ENCODE data around the gene ELF5.

ELF5 gene

GRCh38 chr11:34522188-34522587 is 8.6 kb upstream of the ELF5 start:
- DNase-seq (ENCODE audit: low spot score), result no peak

GRCh38 chr11:34521265-34521664 is 7.7 kb upstream of the ELF5 start:
- no peak for DNase-seq (ENCODE audit: low spot score)

- DNase-seq (ENCODE audit: low spot score), result no peak
Observed at GRCh38 chr11:34519595-34520235, 6.1 kb upstream of the ELF5 start.

DNA sequence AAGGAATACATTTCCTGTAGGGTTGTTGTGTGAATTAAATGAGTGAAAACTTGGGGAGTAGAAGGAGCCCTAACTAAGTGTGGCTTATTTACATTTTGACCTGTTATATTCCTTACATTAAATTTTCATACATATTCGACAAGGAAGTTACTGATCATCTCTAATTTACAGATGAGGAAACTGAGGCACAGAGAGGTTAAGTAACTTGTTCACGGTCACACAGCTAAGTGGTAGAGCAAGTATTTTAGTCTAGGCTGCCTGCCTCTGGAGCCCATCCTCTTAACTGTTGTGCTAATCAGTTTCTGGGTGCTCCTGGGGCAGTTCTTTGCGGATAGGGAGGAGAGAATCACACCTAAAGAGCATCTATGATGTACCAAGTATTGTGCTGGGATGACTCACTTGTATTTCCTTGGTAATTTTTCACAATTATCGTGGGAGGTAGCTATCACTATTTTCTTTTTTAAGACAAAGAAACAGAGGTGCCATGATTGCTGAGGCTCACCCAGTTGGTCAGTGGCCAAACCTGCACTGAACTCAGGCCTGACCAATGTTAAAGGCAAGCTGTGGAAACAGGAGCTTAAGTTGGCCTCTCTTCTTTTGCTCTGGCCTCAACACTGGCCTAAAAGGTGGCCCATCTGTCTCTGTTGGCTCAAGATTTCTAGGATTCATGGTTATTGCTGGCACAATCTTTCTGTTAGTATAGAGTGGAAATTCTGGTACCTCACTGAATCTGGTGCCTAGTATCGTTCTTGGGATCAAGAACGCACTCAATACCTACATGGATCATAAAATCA is 2.9 kb upstream of the ELF5 start:
- no peak for DNase-seq (ENCODE audit: low spot score)

DNA sequence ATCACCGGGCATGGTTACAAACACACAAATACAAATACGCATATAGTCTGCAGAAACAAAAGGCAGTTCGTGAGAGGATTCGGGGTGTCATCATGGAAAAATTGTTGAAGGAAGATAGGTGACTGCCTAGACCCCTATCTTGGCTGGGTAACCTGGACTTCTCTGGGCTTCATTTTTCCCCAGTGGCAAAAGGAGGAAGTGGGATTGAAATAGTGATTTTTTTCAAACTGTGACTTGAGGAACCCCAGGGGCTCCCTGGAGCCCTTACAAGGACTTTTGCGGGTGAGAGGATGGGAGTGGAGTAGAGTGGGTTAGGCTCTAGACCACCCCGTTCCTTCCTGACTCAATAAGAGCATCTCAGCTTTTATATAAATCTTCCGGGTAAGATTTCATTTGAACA is 1.0 kb upstream of the ELF5 start:
- DNase-seq (ENCODE audit: low spot score), result no peak

DNA sequence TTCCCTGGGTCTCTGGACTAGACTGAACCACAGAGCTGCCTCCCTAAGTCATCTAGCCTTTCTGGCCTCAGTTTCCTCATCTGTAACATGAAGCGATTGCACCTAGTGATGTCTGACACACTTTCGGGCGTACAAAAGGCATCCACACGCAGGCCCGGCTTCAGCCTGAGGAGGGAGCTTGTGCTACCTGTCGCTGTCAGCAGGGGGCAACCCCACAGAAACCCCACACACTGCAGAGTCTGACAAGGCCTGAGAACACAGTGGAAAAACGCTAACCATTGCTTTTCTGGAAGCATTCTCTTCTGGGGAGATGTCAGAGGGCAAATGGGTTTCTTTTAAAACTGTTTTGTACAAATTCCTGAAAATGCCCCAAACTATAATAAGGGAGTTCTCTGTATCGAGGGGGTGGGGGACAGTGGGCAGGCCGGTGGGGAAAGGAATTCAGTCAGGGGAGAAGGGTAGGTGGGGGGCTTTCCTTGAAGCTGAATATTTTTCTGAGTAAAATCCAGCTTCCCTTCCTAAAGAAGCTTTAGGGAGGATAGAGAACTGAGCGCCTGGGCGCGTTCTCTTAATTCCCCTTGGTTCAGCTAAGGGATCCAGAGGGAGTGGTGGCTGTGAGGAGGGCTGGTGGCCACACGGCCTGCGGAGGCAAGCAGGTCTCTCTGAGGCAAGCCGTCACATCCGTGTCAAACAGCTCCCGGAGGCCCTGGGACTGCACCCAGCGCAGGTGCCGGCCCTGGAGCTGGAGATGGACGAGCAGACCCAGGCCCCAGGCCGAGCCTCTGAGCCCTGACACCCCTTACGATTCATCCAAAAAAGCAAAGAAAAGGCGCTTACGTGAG is 533 bp downstream of the ELF5 start:
- DNase-seq (ENCODE audit: low spot score), result peak; percentile 8

GRCh38 chr11:34510673-34511072 is 2.9 kb downstream of the ELF5 start:
- no peak for DNase-seq (ENCODE audit: low spot score)

DNA sequence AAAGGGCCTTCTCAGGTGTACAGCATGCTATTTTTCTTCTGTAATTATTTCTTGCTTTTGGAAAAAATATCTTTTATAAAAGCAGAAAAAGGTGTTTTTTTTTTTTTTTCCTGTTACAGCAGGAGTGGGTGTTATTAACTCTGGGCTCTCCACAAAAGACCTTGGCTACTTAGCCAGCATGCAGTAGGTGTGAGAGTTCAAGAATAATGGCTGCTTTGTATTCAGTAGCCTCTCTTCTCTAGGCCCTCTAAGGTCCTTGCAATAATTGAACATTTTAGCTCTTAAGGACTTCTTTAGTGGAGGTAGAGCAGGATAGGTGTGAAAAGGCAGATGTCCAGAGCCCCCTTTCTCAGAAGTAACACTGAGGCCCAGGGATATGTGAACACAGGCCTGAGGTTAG is 3.4 kb downstream of the ELF5 start:
- DNase-seq (ENCODE audit: low spot score), result no peak

DNA sequence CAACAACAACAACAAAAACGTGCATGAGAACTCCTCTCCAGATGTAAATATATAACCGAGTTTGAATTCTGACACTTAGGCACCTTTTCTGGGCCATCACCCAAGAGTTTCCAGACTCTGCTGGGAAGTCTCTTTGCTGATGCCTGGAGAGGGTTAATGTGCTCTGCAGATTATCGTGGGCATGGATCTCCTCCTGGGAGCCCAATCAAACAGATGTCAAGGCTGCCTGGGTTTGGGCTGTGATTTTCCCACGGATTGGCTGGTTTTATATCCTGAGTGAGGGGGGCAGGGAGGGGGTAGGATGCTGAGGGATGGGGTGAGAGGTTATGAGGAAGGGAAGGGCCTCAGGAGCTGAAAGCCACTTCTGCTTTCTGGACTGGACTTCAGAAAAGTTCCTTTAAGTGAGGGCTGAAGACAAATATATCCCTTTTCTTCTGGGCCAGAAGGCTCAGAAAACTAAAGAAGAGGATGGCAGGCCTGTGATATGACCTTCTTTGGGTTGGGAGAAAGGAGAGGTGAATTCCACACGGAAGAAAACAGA is 4.2 kb downstream of the ELF5 start:
- no peak for DNase-seq (ENCODE audit: low spot score)

DNA sequence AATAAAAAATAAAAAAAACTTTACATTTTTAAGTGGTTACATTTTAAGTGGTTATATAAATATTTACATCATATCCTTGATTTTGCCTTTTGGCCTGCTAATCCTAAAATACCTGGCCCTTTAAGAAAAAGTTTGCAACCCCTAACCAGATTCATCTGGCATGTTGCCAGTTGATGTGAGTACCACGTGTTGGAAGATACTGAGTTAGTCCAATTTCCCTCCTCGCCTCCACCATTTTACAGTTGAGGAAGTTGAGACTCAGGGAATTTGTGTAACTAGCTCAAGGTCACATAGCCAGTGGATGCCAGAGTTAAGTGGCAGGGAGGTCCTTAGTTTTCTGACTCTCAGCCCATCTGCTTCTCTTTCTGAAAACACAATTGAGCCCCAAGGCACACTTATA is 5.1 kb downstream of the ELF5 start:
- DNase-seq (ENCODE audit: low spot score), result no peak

- DNase-seq (ENCODE audit: low spot score), result no peak
Observed at GRCh38 chr11:34507610-34508009, 6.0 kb downstream of the ELF5 start.

- no peak for DNase-seq (ENCODE audit: low spot score)
Observed at GRCh38 chr11:34507156-34507555, 6.4 kb downstream of the ELF5 start.

DNA sequence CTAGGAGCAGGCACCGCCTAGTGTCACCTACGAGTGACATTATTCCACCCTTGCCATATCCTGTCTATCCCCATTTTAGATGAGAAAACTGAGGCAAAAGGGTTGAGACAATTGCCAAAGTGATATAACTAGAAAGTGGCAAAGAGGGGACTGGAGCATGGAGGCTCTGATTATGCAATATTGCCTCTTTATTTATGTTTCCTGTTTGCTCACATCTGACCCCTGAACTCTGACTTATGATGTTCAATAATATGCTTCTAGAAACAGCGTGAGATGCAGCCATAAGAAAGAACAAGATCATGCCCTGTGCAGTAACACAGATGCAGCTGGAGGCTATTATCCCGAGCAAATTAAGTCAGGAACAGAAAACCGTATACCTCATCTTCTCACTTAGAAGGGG is 7.7 kb downstream of the ELF5 start:
- no peak for DNase-seq (ENCODE audit: low spot score)

DNA sequence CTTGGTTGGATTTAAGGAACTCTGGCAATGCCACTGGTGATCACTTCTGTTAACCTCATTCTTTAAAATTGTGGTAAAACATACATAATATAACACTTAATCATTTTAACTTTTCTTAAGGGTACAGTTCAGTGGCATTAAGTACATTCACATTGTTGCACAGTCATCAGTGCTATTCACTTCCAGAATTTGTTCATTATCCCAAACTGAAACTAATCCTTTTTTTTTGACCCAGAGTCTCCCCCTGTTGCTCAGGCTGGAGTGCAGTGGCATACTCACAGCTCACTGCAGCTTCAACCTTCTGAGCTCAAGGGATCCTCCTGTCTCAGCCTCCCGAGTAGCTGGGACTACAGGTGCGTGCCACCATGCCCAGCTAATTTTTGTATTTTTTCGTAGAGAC is 10.6 kb downstream of the ELF5 start:
- no peak for DNase-seq (ENCODE audit: low spot score)

DNA sequence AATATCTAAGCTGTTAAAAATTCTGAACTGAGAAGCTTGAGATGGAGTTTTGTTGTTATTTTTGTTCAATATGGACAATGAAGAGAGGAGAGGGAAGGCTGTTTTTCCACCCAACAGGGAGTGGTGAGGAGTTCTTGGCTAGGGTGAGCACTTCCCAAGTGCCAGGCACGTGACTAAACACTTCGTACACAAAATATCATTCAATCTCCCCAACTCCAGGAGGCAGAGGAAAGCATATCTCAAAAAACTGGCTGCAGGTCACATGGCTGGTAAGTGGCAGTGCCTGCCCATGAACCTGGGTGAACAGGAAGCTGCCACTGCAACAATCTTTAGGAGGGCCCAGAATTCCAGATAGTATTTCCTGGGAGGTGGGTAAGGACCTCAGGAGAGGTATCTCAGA is 11.6 kb downstream of the ELF5 start:
- no peak for DNase-seq (ENCODE audit: low spot score)

DNA sequence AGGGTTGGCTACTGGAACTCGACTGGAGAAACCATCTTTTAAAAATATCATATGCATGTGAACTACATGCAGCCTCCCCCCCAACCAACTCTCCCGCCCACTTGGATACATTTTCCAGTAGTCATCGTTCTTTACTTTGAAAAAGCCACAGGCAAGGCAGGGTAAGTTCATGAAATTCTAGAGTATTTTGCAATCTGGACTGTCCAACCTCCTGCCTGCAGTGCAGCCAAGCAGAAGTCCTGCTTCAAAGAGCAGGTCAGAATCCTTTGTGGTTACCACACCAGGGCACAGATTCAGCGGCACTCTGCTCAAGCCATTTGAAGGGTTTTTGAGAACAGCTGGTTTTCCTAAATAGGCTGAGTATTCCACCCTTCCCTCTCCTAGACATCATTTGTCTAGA is 12.1 kb downstream of the ELF5 start:
- no peak for DNase-seq (ENCODE audit: low spot score)

DNA sequence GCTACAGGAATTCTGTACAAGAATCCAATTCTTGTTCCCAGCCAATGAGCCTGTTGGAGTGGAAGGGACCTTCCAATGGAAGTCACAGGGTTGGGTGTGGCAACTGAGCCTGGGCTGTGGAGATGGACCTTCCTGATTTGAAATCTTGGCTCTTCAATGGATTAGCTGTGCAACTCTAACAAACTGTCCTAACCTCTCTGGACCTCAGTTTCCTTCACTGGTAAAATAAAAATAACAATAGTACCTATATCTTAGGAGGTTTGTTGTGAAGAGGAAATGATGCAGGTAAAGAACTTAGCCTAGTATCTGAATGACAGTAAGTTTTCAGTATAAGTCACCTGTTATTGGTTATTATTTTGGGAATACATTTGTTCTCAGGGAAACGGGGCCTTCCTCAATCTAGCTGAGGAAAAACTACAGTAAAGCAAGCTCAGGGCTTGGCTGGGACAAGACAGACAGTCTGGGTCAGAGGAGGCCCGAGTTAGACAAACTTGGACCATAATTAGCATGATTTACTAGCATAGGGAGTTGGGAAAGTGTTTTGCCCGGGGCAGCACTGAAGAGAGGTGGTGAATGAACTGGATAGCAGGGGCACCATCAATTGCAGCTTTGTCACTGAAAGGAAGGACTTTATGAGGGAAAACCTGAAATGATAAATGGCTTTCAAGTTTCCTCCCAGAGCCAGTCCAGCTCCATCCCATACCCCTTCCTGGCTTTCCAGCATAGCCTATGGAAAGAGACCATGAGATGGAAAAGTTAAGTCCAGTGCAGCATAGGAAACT is 13.7 kb downstream of the ELF5 start:
- no peak for DNase-seq (ENCODE audit: low spot score)

DNA sequence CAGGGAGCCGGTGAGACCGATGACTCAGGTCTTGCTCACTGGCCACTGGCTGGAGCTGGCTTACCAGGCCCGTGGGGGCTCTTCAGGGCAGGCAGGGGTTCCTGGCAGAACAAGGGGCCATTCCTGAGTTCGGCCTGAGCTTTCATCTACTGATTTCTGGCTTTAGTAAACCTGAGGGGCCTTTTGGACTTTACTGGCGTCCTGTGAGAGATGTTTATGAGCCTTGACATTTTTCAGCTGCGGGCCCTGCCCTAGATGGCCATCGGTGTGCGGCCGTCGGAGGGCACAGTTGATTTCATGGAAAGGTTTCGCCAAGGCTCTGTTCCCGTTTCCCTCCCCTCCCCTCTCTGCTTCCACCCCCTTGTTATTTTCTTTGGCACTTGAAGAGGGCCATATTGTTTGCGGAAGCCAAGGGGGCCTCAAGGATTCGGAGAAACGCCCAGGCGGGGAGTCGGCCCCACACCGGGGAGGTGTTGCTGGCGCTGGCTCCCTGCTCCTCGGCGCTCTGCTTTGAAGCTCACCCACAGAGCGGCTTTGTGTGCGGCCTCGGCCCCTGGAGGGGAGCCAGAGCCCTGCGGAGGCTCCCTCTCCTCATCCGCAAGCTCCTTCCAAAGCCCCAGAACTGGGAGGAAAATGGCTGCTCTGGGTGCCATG is 17.7 kb downstream of the ELF5 start:
- DNase-seq (ENCODE audit: low spot score), result no peak

DNA sequence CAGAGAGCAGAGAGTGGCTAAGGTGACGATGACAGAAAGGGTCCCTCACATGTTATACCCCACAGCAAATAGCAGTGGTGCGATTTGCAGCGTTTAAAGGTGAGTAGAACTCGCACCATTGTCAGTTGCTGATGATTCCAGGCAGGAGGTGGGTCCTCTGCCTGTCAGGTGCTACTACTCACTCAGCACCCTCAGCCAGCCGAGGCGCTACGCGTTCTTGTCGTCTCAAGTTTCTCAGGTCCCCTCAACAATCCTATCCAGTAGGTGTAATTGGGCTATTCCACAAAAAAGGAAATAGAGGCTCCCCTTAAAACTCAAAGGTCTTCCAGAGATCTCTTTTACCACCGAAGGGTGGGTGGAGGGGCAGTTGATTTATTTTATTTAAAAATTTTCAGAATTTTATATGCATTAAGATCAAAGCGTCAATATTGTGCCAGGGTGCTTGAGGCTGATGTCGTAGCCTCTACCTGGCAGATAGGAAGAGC is 18.3 kb downstream of the ELF5 start:
- no peak for DNase-seq (ENCODE audit: low spot score)

GRCh38 chr11:34493926-34494595 is 19.5 kb downstream of the ELF5 start:
- no peak for DNase-seq (ENCODE audit: low spot score)

GRCh38 chr11:34493468-34493867 is 20.1 kb downstream of the ELF5 start:
- no peak for DNase-seq (ENCODE audit: low spot score)

All from CD4-positive, alpha-beta T cell treated with Interleukin-6 at 100 ng/mL for 8 hours (primary cell).